ENCODE results near the gene SEC31B.

SEC31B gene

GRCh38 chr10:100490531-100490930, 29.1 kb downstream of the SEC31B start:
- no peaks in the 10 kb centered on the region for H3K9me3 ChIP-seq (replicated peaks in 1 of 11)
- H3K4me3 ChIP-seq, result no peak overlapping the region
- H3K27me3 ChIP-seq, result no peaks in the 10 kb centered on the region; a peak in 1 of 22 replicates
- H3K4me2 ChIP-seq, result no peak overlapping the region
- no peak for TF ChIP-seq Cebpa-rat (IDR thresholded peaks at IDR 0.05)
- peaks cover 0 to 9% (median 0%) of the 10 kb centered on the region in 11 experiments; a peak in 2 of 22 replicates for H4K20me1 ChIP-seq
- peaks cover 67 to 99% (median 88%) of the 10 kb centered on the region in 11 experiments for H3K36me3 ChIP-seq
- H3K4me1 ChIP-seq, result peaks cover 0 to 6% (median 0%) of the 10 kb centered on the region in 10 experiments; a peak in 1 of 20 replicates
- H3K27ac ChIP-seq, result no peak overlapping the region
- no peak overlapping the region for H3K9ac ChIP-seq

GRCh38 chr10:100489396-100489795, 30.3 kb downstream of the SEC31B start:
- H3K27ac ChIP-seq, result no peak overlapping the region
- H3K4me3 ChIP-seq, result no peak overlapping the region
- no peak overlapping the region for H3K4me2 ChIP-seq
- H3K9me3 ChIP-seq (replicated peaks in 1 of 11), result no peaks in the 10 kb centered on the region
- H3K4me1 ChIP-seq, result peaks cover 0 to 6% (median 0%) of the 10 kb centered on the region in 10 experiments; a peak in 1 of 20 replicates
- H3K9ac ChIP-seq, result no peak overlapping the region
- H4K20me1 ChIP-seq, result peaks cover 0 to 9% (median 0%) of the 10 kb centered on the region in 11 experiments; a peak in 3 of 22 replicates
- no peak for TF ChIP-seq Cebpa-rat (IDR thresholded peaks at IDR 0.05)
- peaks cover 61 to 99% (median 87%) of the 10 kb centered on the region in 11 experiments for H3K36me3 ChIP-seq
- peaks cover 2 to 11% (median 5%) of the 10 kb centered on the region in 11 experiments; a peak in 21 of 22 replicates for H3K27me3 ChIP-seq

- Histone ChIP-seq H3K4me1 (peaks cover 1 to 11% (median 3%) of the 10 kb centered on the region in 10 experiments; a peak in 14 of 20 replicates), H3K4me2 (no peak overlapping the region), H3K27me3 (peaks cover 21 to 29% (median 24%) of the 10 kb centered on the region in 11 experiments), H3K4me3 (no peak overlapping the region), H3K36me3 (peaks cover 62 to 85% (median 74%) of the 10 kb centered on the region in 11 experiments), H3K27ac (no peak overlapping the region), H3K9me3 (replicated peaks in 1 of 11) (no peaks in the 10 kb centered on the region; a peak in 1 of 22 replicates), H3K9ac (no peak overlapping the region), H4K20me1 (peaks cover 0 to 27% (median 8%) of the 10 kb centered on the region in 11 experiments; a peak in 10 of 22 replicates)
- TF ChIP-seq Cebpa-rat (IDR thresholded peaks at IDR 0.05), result no peak
These were observed 32.1 kb downstream of the SEC31B start for GRCh38 chr10:100487529-100487928.

GRCh38 chr10:100485801-100486495, 33.7 kb downstream of the SEC31B start:
- peaks cover 32 to 45% (median 39%) of the 10 kb centered on the region in 11 experiments for H3K27me3 ChIP-seq

GRCh38 chr10:100485366-100485765, 34.3 kb downstream of the SEC31B start:
- Histone ChIP-seq H3K4me2 (no peak overlapping the region), H3K27ac (no peak overlapping the region), H3K9me3 (replicated peaks in 1 of 11) (no peaks in the 10 kb centered on the region; a peak in 1 of 22 replicates), H4K20me1 (peaks cover 0 to 34% (median 16%) of the 10 kb centered on the region in 11 experiments; a peak in 9 of 22 replicates), H3K36me3 (peaks cover 50 to 69% (median 56%) of the 10 kb centered on the region in 11 experiments), H3K4me3 (no peak overlapping the region), H3K27me3 (peaks cover 32 to 50% (median 44%) of the 10 kb centered on the region in 11 experiments), H3K4me1 (peaks cover 10 to 20% (median 13%) of the 10 kb centered on the region in 10 experiments; a peak in 17 of 20 replicates), H3K9ac (no peak overlapping the region)
- TF ChIP-seq Cebpa-rat (IDR thresholded peaks at IDR 0.05), result no peak

More at GRCh38 chr10:100485801-100486495, 33.7 kb downstream of the SEC31B start:
- TF ChIP-seq Cebpa-rat (IDR thresholded peaks at IDR 0.05), result no peak
- no peak overlapping the region for H3K4me2 ChIP-seq
- no peak overlapping the region for H3K4me3 ChIP-seq
- H3K9ac ChIP-seq, result no peak overlapping the region
- H3K36me3 ChIP-seq, result peaks cover 54 to 73% (median 60%) of the 10 kb centered on the region in 11 experiments
- peaks cover 0 to 34% (median 16%) of the 10 kb centered on the region in 11 experiments; a peak in 9 of 22 replicates for H4K20me1 ChIP-seq
- H3K9me3 ChIP-seq (replicated peaks in 1 of 11), result no peaks in the 10 kb centered on the region; a peak in 1 of 22 replicates
- peaks cover 10 to 20% (median 13%) of the 10 kb centered on the region in 10 experiments; a peak in 17 of 20 replicates for H3K4me1 ChIP-seq
- no peak overlapping the region for H3K27ac ChIP-seq

- peaks cover 10 to 16% (median 13%) of the 10 kb centered on the region in 10 experiments; a peak in 17 of 20 replicates for H3K4me1 ChIP-seq
- H3K4me3 ChIP-seq, result no peak overlapping the region
- no peak overlapping the region for H3K9ac ChIP-seq
- H3K4me2 ChIP-seq, result no peak overlapping the region
- peaks cover 37 to 56% (median 43%) of the 10 kb centered on the region in 11 experiments for H3K36me3 ChIP-seq
- H3K27ac ChIP-seq, result no peak overlapping the region
- TF ChIP-seq Cebpa-rat (IDR thresholded peaks at IDR 0.05), result no peak
- H3K27me3 ChIP-seq, result peaks cover 32 to 61% (median 48%) of the 10 kb centered on the region in 11 experiments
- H4K20me1 ChIP-seq, result peaks cover 0 to 32% (median 16%) of the 10 kb centered on the region in 11 experiments; a peak in 9 of 22 replicates
- no peaks in the 10 kb centered on the region; a peak in 1 of 22 replicates for H3K9me3 ChIP-seq (replicated peaks in 1 of 11)
These were observed 35.6 kb downstream of the SEC31B start for GRCh38 chr10:100483876-100484666.

GRCh38 chr10:100482834-100483185, 36.9 kb downstream of the SEC31B start:
- H3K9ac ChIP-seq, result 0 out of 22 replicates have a peak overlapping the region, but pooled peaks of 1 of the 11 experiments have one; percentile 16

GRCh38 chr10:100482181-100482833, 37.4 kb downstream of the SEC31B start:
- H3K4me3 ChIP-seq, result peak overlapping the region; percentile 42 to 65 (median 48)
- TF ChIP-seq Cebpa-rat (IDR thresholded peaks at IDR 0.05), result no peak
- H3K27ac ChIP-seq, result no peak overlapping the region
- H3K4me2 ChIP-seq, result peak overlapping the region; percentile 76 to 97 (median 87)
- H3K9ac ChIP-seq, result peak overlapping the region in 2 of 11 experiments; percentile 16 to 46; a peak in 3 of 22 replicates
- peaks cover 32 to 62% (median 48%) of the 10 kb centered on the region in 11 experiments for H3K27me3 ChIP-seq
- no peaks in the 10 kb centered on the region; a peak in 1 of 22 replicates for H3K9me3 ChIP-seq (replicated peaks in 1 of 11)
- H4K20me1 ChIP-seq, result peaks cover 0 to 27% (median 16%) of the 10 kb centered on the region in 11 experiments; a peak in 9 of 22 replicates
- peaks cover 19 to 38% (median 26%) of the 10 kb centered on the region in 11 experiments; a peak in 21 of 22 replicates for H3K36me3 ChIP-seq
- peaks cover 10 to 16% (median 13%) of the 10 kb centered on the region in 10 experiments; a peak in 17 of 20 replicates for H3K4me1 ChIP-seq

More at GRCh38 chr10:100482834-100483185, 36.9 kb downstream of the SEC31B start:
- H3K4me3 ChIP-seq, result peak overlapping the region in 7 of 10 experiments; percentile 43 to 65 (median 55); a peak in 9 of 20 replicates
- peaks cover 24 to 43% (median 31%) of the 10 kb centered on the region in 11 experiments for H3K36me3 ChIP-seq
- H3K27ac ChIP-seq, result no peak overlapping the region
- no peaks in the 10 kb centered on the region; a peak in 1 of 22 replicates for H3K9me3 ChIP-seq (replicated peaks in 1 of 11)
- H3K27me3 ChIP-seq, result peaks cover 32 to 62% (median 48%) of the 10 kb centered on the region in 11 experiments
- peak overlapping the region; percentile 76 to 97 (median 87) for H3K4me2 ChIP-seq
- peaks cover 0 to 27% (median 16%) of the 10 kb centered on the region in 11 experiments; a peak in 9 of 22 replicates for H4K20me1 ChIP-seq
- TF ChIP-seq Cebpa-rat (IDR thresholded peaks at IDR 0.05), result no peak
- H3K4me1 ChIP-seq, result peaks cover 10 to 16% (median 13%) of the 10 kb centered on the region in 10 experiments; a peak in 17 of 20 replicates
